NB4 (cell line): Measurements from ENCODE around the gene TANC1.

Experiments
- MYC ChIP-seq: IDR thresholded peaks from 2 replicates; pipeline ENCODE4 v1.6.1; 2011; ENCODE audit warnings: low read depth, low read length
- POLR2A ChIP-seq: IDR thresholded peaks from 2 replicates; pipeline ENCODE4 v1.6.1; 2011; ENCODE audit warnings: mild to moderate bottlenecking; ENCODE audit not compliant: insufficient read length; ENCODE audit errors: extremely low read depth
- TF ChIP-seq, protein P1 (sequence below): IDR thresholded peaks from 2 replicates; pipeline ENCODE4 v1.6.1; 2011; ENCODE audit warnings: low read depth, low read length

DNA sequence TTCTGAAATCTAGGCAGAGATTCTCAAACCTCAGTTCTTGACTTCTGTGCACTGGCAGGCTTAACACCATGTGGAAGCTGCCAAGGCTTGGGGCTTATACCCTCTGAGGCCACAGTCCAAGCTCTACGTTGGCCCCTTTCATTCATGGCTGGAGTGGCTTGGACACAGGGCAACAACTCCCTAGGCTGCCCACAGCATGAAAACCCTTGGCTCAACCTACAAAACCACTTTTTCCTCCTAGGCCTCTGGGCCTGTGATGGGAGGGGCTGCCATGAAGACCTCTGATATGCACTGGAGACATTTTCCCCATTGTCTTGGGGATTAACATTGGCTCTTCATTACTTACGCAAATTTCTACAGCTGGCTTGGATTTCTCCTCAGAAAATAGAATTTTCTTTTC lies 46.7 kb downstream of the TANC1 start:
- TF ChIP-seq, protein P1, sequence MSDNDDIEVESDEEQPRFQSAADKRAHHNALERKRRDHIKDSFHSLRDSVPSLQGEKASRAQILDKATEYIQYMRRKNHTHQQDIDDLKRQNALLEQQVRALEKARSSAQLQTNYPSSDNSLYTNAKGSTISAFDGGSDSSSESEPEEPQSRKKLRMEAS: no peak
- no peak for TF ChIP-seq MYC
- TF ChIP-seq POLR2A: no peak
